ENCODE results near the gene COL1A2.

DNA sequence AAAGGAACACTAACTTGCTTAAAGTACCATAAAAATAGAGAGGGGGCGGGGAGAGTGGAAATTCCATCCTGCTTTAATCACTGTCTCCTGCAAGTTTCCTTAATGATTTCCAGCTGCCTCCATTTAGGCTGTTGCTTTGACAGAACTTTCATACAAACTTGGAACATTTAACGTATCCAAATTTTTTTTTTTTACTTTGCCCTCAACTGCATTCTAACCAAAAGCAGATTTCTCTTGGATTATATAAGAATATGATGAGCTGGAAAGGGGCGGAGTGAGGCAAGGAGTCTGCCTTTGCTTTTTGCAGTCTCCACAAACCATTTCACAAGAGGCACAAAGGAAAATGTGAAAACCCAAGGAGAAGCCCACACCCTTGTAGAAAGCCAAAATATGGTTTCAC lies 46.6 kb upstream of the COL1A2 start:
- TF ChIP-seq, protein P1, sequence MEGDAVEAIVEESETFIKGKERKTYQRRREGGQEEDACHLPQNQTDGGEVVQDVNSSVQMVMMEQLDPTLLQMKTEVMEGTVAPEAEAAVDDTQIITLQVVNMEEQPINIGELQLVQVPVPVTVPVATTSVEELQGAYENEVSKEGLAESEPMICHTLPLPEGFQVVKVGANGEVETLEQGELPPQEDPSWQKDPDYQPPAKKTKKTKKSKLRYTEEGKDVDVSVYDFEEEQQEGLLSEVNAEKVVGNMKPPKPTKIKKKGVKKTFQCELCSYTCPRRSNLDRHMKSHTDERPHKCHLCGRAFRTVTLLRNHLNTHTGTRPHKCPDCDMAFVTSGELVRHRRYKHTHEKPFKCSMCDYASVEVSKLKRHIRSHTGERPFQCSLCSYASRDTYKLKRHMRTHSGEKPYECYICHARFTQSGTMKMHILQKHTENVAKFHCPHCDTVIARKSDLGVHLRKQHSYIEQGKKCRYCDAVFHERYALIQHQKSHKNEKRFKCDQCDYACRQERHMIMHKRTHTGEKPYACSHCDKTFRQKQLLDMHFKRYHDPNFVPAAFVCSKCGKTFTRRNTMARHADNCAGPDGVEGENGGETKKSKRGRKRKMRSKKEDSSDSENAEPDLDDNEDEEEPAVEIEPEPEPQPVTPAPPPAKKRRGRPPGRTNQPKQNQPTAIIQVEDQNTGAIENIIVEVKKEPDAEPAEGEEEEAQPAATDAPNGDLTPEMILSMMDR (IDR thresholded peaks at IDR 0.05) = no peak
- TF ChIP-seq CHD2 (IDR thresholded peaks at IDR 0.05; ENCODE audit: low read length, partially characterized antibody) = no peak
- TF ChIP-seq CEBPB (IDR thresholded peaks at IDR 0.05) = no peak

Measured in A549 (cell line).